NCI-H748 (cell line): ENCODE measurements around the gene H6PD.

ENCODE experiments used
- DNase-seq: peaks from one replicate; lab custom pipeline; 2025; ENCODE audit not compliant: unreplicated experiment; lab: John Stamatoyannopoulos, UW

H6PD gene

GRCh38 chr1:9234223-9235095 lies at the start of gene H6PD:
H6PD (plus strand) TSS chr1:9234774; CDS start chr1:9244935, 10,161 bp downstream.
- peak; percentile 68 for DNase-seq

GRCh38 chr1:9186082-9186859 lies 48.3 kb upstream of the H6PD start:
- DNase-seq, result no peak

GRCh38 chr1:9187004-9187403 lies 47.6 kb upstream of the H6PD start:
- no peak for DNase-seq

- no peak for DNase-seq
Observed at GRCh38 chr1:9190234-9190633, 44.3 kb upstream of the H6PD start.

- DNase-seq, result no peak
Observed at GRCh38 chr1:9191231-9191630, 43.3 kb upstream of the H6PD start.

GRCh38 chr1:9192578-9193232 lies 41.9 kb upstream of the H6PD start:
- DNase-seq, result no peak

- DNase-seq, result no peak
Observed at GRCh38 chr1:9193233-9193625, 41.3 kb upstream of the H6PD start.

- DNase-seq, result no peak
Observed at GRCh38 chr1:9194024-9194423, 40.5 kb upstream of the H6PD start.

- DNase-seq, result no peak
Observed at GRCh38 chr1:9195651-9196050, 38.9 kb upstream of the H6PD start.

- DNase-seq, result peak; percentile 53
Observed at GRCh38 chr1:9196129-9197040, 38.2 kb upstream of the H6PD start.

- DNase-seq, result no peak
Observed at GRCh38 chr1:9197186-9198099, 37.1 kb upstream of the H6PD start.

- peak; percentile 52 for DNase-seq
Observed at GRCh38 chr1:9198538-9199361, 35.8 kb upstream of the H6PD start.

- DNase-seq, result no peak
Observed at GRCh38 chr1:9200441-9200840, 34.1 kb upstream of the H6PD start.

- DNase-seq, result peak; percentile 16
Observed at GRCh38 chr1:9201401-9202239, 33.0 kb upstream of the H6PD start.

GRCh38 chr1:9202240-9202870 lies 32.2 kb upstream of the H6PD start:
- no peak for DNase-seq

- no peak for DNase-seq
Observed at GRCh38 chr1:9203511-9203982, 31.0 kb upstream of the H6PD start.

- no peak for DNase-seq
Observed at GRCh38 chr1:9204156-9204720, 30.3 kb upstream of the H6PD start.
